ENCODE measurements around the gene RAD50.
"Not testable (repeated sequence)": the region's sequence is repeated elsewhere in the genome, so short reads cannot be mapped to it uniquely, and the experiment has no call there.

Gene RAD50

GRCh38 chr5:132539716-132540115 is 17.1 kb upstream of the RAD50 start:
- H3K9ac ChIP-seq (ENCODE audit: low read length), result no peak overlapping the region
- H3K4me3 ChIP-seq (ENCODE audit: low read depth in 1 of 2, low read length in 2 of 2), result no peak overlapping the region
- no peaks in the 10 kb centered on the region for H3K4me1 ChIP-seq (ENCODE audit: insufficient read depth, low read length)
- H3K27ac ChIP-seq (ENCODE audit: low read depth, low read length), result no peak overlapping the region
- no peaks in the 10 kb centered on the region for H3K9me3 ChIP-seq (ENCODE audit: low read length)
- H3K36me3 ChIP-seq (ENCODE audit: insufficient read depth, low read length), result no peaks in the 10 kb centered on the region
- no peaks in the 10 kb centered on the region for H3K27me3 ChIP-seq (ENCODE audit: control insufficient read depth in 1 of 2, insufficient read depth in 2 of 2, low read length in 2 of 2)

GRCh38 chr5:132540149-132540548 is 16.6 kb upstream of the RAD50 start:
- no peaks in the 10 kb centered on the region for H3K36me3 ChIP-seq (ENCODE audit: insufficient read depth, low read length)
- H3K9ac ChIP-seq (ENCODE audit: low read length), result no peak overlapping the region
- no peak overlapping the region for H3K27ac ChIP-seq (ENCODE audit: low read depth, low read length)
- H3K9me3 ChIP-seq (ENCODE audit: low read length), result no peaks in the 10 kb centered on the region
- H3K4me1 ChIP-seq (ENCODE audit: insufficient read depth, low read length), result no peaks in the 10 kb centered on the region
- no peaks in the 10 kb centered on the region for H3K27me3 ChIP-seq (ENCODE audit: control insufficient read depth in 1 of 2, insufficient read depth in 2 of 2, low read length in 2 of 2)
- H3K4me3 ChIP-seq (ENCODE audit: low read depth in 1 of 2, low read length in 2 of 2), result no peak overlapping the region

GRCh38 chr5:132540764-132541163 is 16.0 kb upstream of the RAD50 start:
- Histone ChIP-seq H3K4me1 (ENCODE audit: insufficient read depth, low read length) (no peaks in the 10 kb centered on the region), H3K27me3 (ENCODE audit: control insufficient read depth in 1 of 2, insufficient read depth in 2 of 2, low read length in 2 of 2) (no peaks in the 10 kb centered on the region), H3K36me3 (ENCODE audit: insufficient read depth, low read length) (no peaks in the 10 kb centered on the region), H3K27ac (ENCODE audit: low read depth, low read length) (no peak overlapping the region), H3K9ac (ENCODE audit: low read length) (no peak overlapping the region), H3K9me3 (ENCODE audit: low read length) (no peaks in the 10 kb centered on the region), H3K4me3 (ENCODE audit: low read depth in 1 of 2, low read length in 2 of 2) (no peak overlapping the region)

GRCh38 chr5:132543472-132544201 is 13.1 kb upstream of the RAD50 start, which contains the start of gene IL5:
TSS of gene IL5 (minus strand) at chr5:132543522. CDS start at chr5:132543478, 44 bp downstream.
- Histone ChIP-seq H3K27me3 (ENCODE audit: control insufficient read depth in 1 of 2, insufficient read depth in 2 of 2, low read length in 2 of 2) (no peaks in the 10 kb centered on the region), H3K36me3 (ENCODE audit: insufficient read depth, low read length) (no peaks in the 10 kb centered on the region), H3K4me3 (ENCODE audit: low read depth in 1 of 2, low read length in 2 of 2) (no peak within 1 kb of the TSS), H3K9ac (ENCODE audit: low read length) (no peak within 1 kb of the TSS), H3K27ac (ENCODE audit: low read depth, low read length) (no peak within 1 kb of the TSS), H3K4me1 (ENCODE audit: insufficient read depth, low read length) (no peaks in the 10 kb centered on the region), H3K9me3 (ENCODE audit: low read length) (no peaks in the 10 kb centered on the region)

- no peak overlapping the region for H3K27ac ChIP-seq (ENCODE audit: low read depth, low read length)
- H3K9ac ChIP-seq (ENCODE audit: low read length), result no peak overlapping the region
- H3K36me3 ChIP-seq (ENCODE audit: insufficient read depth, low read length), result no peaks in the 10 kb centered on the region
- no peaks in the 10 kb centered on the region for H3K9me3 ChIP-seq (ENCODE audit: low read length)
- H3K4me3 ChIP-seq (ENCODE audit: low read depth in 1 of 2, low read length in 2 of 2), result no peak overlapping the region
- no peaks in the 10 kb centered on the region for H3K4me1 ChIP-seq (ENCODE audit: insufficient read depth, low read length)
- no peaks in the 10 kb centered on the region for H3K27me3 ChIP-seq (ENCODE audit: control insufficient read depth in 1 of 2, insufficient read depth in 2 of 2, low read length in 2 of 2)
Measured at GRCh38 chr5:132546108-132546507, 10.7 kb upstream of the RAD50 start.

GRCh38 chr5:132547269-132547668 is 9.5 kb upstream of the RAD50 start:
- H3K27me3 ChIP-seq (ENCODE audit: control insufficient read depth in 1 of 2, insufficient read depth in 2 of 2, low read length in 2 of 2), result no peaks in the 10 kb centered on the region
- H3K4me3 ChIP-seq (ENCODE audit: low read depth in 1 of 2, low read length in 2 of 2), result no peak overlapping the region
- H3K4me1 ChIP-seq (ENCODE audit: insufficient read depth, low read length), result no peaks in the 10 kb centered on the region
- no peak overlapping the region for H3K27ac ChIP-seq (ENCODE audit: low read depth, low read length)
- H3K9ac ChIP-seq (ENCODE audit: low read length), result no peak overlapping the region
- no peaks in the 10 kb centered on the region for H3K36me3 ChIP-seq (ENCODE audit: insufficient read depth, low read length)
- no peaks in the 10 kb centered on the region for H3K9me3 ChIP-seq (ENCODE audit: low read length)

GRCh38 chr5:132548834-132549233 is 7.9 kb upstream of the RAD50 start:
- H3K27me3 ChIP-seq (ENCODE audit: control insufficient read depth in 1 of 2, insufficient read depth in 2 of 2, low read length in 2 of 2); H3K4me3 ChIP-seq (ENCODE audit: low read depth in 1 of 2, low read length in 2 of 2); H3K36me3 ChIP-seq (ENCODE audit: insufficient read depth, low read length); H3K4me1 ChIP-seq (ENCODE audit: insufficient read depth, low read length); H3K27ac ChIP-seq (ENCODE audit: low read depth, low read length); H3K9me3 ChIP-seq (ENCODE audit: low read length); H3K9ac ChIP-seq (ENCODE audit: low read length): not testable (repeated sequence)

GRCh38 chr5:132549576-132549975 is 7.2 kb upstream of the RAD50 start:
- H3K4me3 ChIP-seq (ENCODE audit: low read depth in 1 of 2, low read length in 2 of 2), result no peak overlapping the region
- H3K27ac ChIP-seq (ENCODE audit: low read depth, low read length), result no peak overlapping the region
- H3K36me3 ChIP-seq (ENCODE audit: insufficient read depth, low read length), result no peaks in the 10 kb centered on the region
- H3K9me3 ChIP-seq (ENCODE audit: low read length), result no peaks in the 10 kb centered on the region
- no peak overlapping the region for H3K9ac ChIP-seq (ENCODE audit: low read length)
- H3K27me3 ChIP-seq (ENCODE audit: control insufficient read depth in 1 of 2, insufficient read depth in 2 of 2, low read length in 2 of 2), result no peaks in the 10 kb centered on the region
- no peaks in the 10 kb centered on the region for H3K4me1 ChIP-seq (ENCODE audit: insufficient read depth, low read length)

GRCh38 chr5:132556153-132556762 is 519 bp upstream of the RAD50 start:
- H3K9ac ChIP-seq (ENCODE audit: low read length), result peak overlapping the region; percentile 95
- peaks cover 12% of the 10 kb centered on the region for H3K36me3 ChIP-seq (ENCODE audit: insufficient read depth, low read length)
- H3K9me3 ChIP-seq (ENCODE audit: low read length), result no peaks in the 10 kb centered on the region
- H3K4me1 ChIP-seq (ENCODE audit: insufficient read depth, low read length), result peaks cover 13% of the 10 kb centered on the region
- H3K27ac ChIP-seq (ENCODE audit: low read depth, low read length), result peak overlapping the region; percentile 90
- no peaks in the 10 kb centered on the region for H3K27me3 ChIP-seq (ENCODE audit: control insufficient read depth in 1 of 2, insufficient read depth in 2 of 2, low read length in 2 of 2)
- peak overlapping the region; percentile 86 to 98 for H3K4me3 ChIP-seq (ENCODE audit: low read depth in 1 of 2, low read length in 2 of 2)

- Histone ChIP-seq H3K27me3 (ENCODE audit: control insufficient read depth in 1 of 2, insufficient read depth in 2 of 2, low read length in 2 of 2) (no peaks in the 10 kb centered on the region), H3K9me3 (ENCODE audit: low read length) (no peaks in the 10 kb centered on the region), H3K4me3 (ENCODE audit: low read depth in 1 of 2, low read length in 2 of 2) (peak overlapping the region; percentile 86 to 98), H3K36me3 (ENCODE audit: insufficient read depth, low read length) (peaks cover 20% of the 10 kb centered on the region), H3K27ac (ENCODE audit: low read depth, low read length) (peak overlapping the region; percentile 90), H3K4me1 (ENCODE audit: insufficient read depth, low read length) (peaks cover 13% of the 10 kb centered on the region), H3K9ac (ENCODE audit: low read length) (peak overlapping the region; percentile 95)
Measured at GRCh38 chr5:132557478-132558172, 848 bp downstream of the RAD50 start.

- Histone ChIP-seq H3K9me3 (ENCODE audit: low read length) (peaks cover 6% of the 10 kb centered on the region), H3K4me3 (ENCODE audit: low read depth in 1 of 2, low read length in 2 of 2) (no peak overlapping the region), H3K27ac (ENCODE audit: low read depth, low read length) (no peak overlapping the region), H3K36me3 (ENCODE audit: insufficient read depth, low read length) (peaks cover 32% of the 10 kb centered on the region), H3K27me3 (ENCODE audit: control insufficient read depth in 1 of 2, insufficient read depth in 2 of 2, low read length in 2 of 2) (no peaks in the 10 kb centered on the region), H3K9ac (ENCODE audit: low read length) (no peak overlapping the region), H3K4me1 (ENCODE audit: insufficient read depth, low read length) (peaks cover 13% of the 10 kb centered on the region)
Measured at GRCh38 chr5:132559383-132560060, 2.7 kb downstream of the RAD50 start.
